ENCODE data around the gene CHMP6. TPM values are rescaled to one million over a fixed set of nuclear protein-coding genes. Genes with fewer than 3 reads are reported as not detected.

Gene CHMP6
- total RNA-seq, 1 experiment from 2014 or later, result 17.4 TPM

- no peaks in the 10 kb centered on the region for H3K9me3 ChIP-seq (ENCODE audit: insufficient read depth, low read depth)
- H3F3A ChIP-seq (ENCODE audit: insufficient read depth, low read depth), result no peaks in the 10 kb centered on the region
- CTCF ChIA-PET, result interaction anchor here (0.7 kb wide), 1 partner anchor 39 kb away, joined by 3 read pairs; no protein-coding TSS in a partner anchor
- H3K9me2 ChIP-seq (ENCODE audit: insufficient read depth), result no peaks in the 10 kb centered on the region
- TF ChIP-seq CTCF (conservative IDR thresholded peaks at IDR 0.05), result no peak
- TF ChIP-seq EZH2 (IDR thresholded peaks at IDR 0.05; ENCODE audit: low read depth), result no peak
- no peaks in the 10 kb centered on the region for H3K4me1 ChIP-seq (replicated peaks; ENCODE audit: insufficient read depth)
- H4K20me1 ChIP-seq (ENCODE audit: insufficient read depth), result no peaks in the 10 kb centered on the region
- H3K4me2 ChIP-seq, result no peak overlapping the region
- H2AFZ ChIP-seq, result no peak overlapping the region
- intact Hi-C loops (cut with micrococcal nuclease; ENCODE audit: unreplicated experiment), result no loop called here
- H3K27ac ChIP-seq, result no peak overlapping the region
- no peaks in the 10 kb centered on the region for H3K36me3 ChIP-seq (ENCODE audit: low read depth)
- H3K79me2 ChIP-seq (ENCODE audit: low read depth), result no peaks in the 10 kb centered on the region
- no peak overlapping the region for H3K4me3 ChIP-seq
- BruUV-seq (replicated peaks), result no TSS peak
- H3K27me3 ChIP-seq (ENCODE audit: insufficient read depth, low read depth), result no peaks in the 10 kb centered on the region
- DNase-seq, result no peak
- POLR2A ChIA-PET (ENCODE audit: unreplicated experiment), result no interaction called here
Measured at GRCh38 chr17:80957461-80957941, 34.1 kb upstream of the CHMP6 start.

GRCh38 chr17:80959330-80960036 lies 32.2 kb upstream of the CHMP6 start:
- Histone ChIP-seq H3K36me3 (ENCODE audit: low read depth) (no peaks in the 10 kb centered on the region), H3K4me1 (replicated peaks; ENCODE audit: insufficient read depth) (no peaks in the 10 kb centered on the region), H3K4me2 (no peak overlapping the region), H3K4me3 (no peak overlapping the region), H3K79me2 (ENCODE audit: low read depth) (no peaks in the 10 kb centered on the region), H3K9me3 (ENCODE audit: insufficient read depth, low read depth) (no peaks in the 10 kb centered on the region), H3K9me2 (ENCODE audit: insufficient read depth) (no peaks in the 10 kb centered on the region), H3K27me3 (ENCODE audit: insufficient read depth, low read depth) (no peaks in the 10 kb centered on the region), H3K27ac (no peak overlapping the region), H4K20me1 (ENCODE audit: insufficient read depth) (no peaks in the 10 kb centered on the region), H3F3A (ENCODE audit: insufficient read depth, low read depth) (no peaks in the 10 kb centered on the region), H2AFZ (no peak overlapping the region)
- no TSS peak for BruUV-seq (replicated peaks)
- intact Hi-C loops (cut with micrococcal nuclease; ENCODE audit: unreplicated experiment), result no loop called here
- peak in 1 of 2 experiments; percentile 51 for DNase-seq
- ChIA-PET POLR2A (ENCODE audit: unreplicated experiment) (no interaction called here), CTCF (no interaction called here)
- TF ChIP-seq CTCF (conservative IDR thresholded peaks at IDR 0.05) (no peak), EZH2 (IDR thresholded peaks at IDR 0.05; ENCODE audit: low read depth) (no peak)

- Histone ChIP-seq H3K9me3 (ENCODE audit: insufficient read depth, low read depth) (no peaks in the 10 kb centered on the region), H3K4me2 (no peak overlapping the region), H3K9me2 (ENCODE audit: insufficient read depth) (no peaks in the 10 kb centered on the region), H3K36me3 (ENCODE audit: low read depth) (no peaks in the 10 kb centered on the region), H4K20me1 (ENCODE audit: insufficient read depth) (no peaks in the 10 kb centered on the region), H3K4me3 (no peak overlapping the region), H3F3A (ENCODE audit: insufficient read depth, low read depth) (no peaks in the 10 kb centered on the region), H3K4me1 (replicated peaks; ENCODE audit: insufficient read depth) (no peaks in the 10 kb centered on the region), H3K27ac (no peak overlapping the region), H3K27me3 (ENCODE audit: insufficient read depth, low read depth) (no peaks in the 10 kb centered on the region), H2AFZ (no peak overlapping the region), H3K79me2 (ENCODE audit: low read depth) (no peaks in the 10 kb centered on the region)
- POLR2A ChIA-PET (ENCODE audit: unreplicated experiment), result no interaction called here
- CTCF ChIA-PET, result no interaction called here
- BruUV-seq (replicated peaks), result no TSS peak
- intact Hi-C loops (cut with micrococcal nuclease; ENCODE audit: unreplicated experiment), result no loop called here
- TF ChIP-seq EZH2 (IDR thresholded peaks at IDR 0.05; ENCODE audit: low read depth), result no peak
- no peak for TF ChIP-seq CTCF (conservative IDR thresholded peaks at IDR 0.05)
- DNase-seq, result no peak
Measured at GRCh38 chr17:80960037-80960796, 31.4 kb upstream of the CHMP6 start.

All from PC-9 (cell line).